Hepatocyte (in vitro differentiated cells): ENCODE results near the gene GPR183. TPM values are rescaled to one million over a fixed set of nuclear protein-coding genes. Genes with fewer than 3 reads are reported as not detected.

Experiments
- DNase-seq: peaks from one replicate; pipeline ENCODE4 v3.0.0-alpha.2; 2016; ENCODE audit warnings: low spot score
- H2AFZ ChIP-seq: fragments of 200-600 bp; sonication (generic); 2 replicates; pipeline ENCODE4 v1.6.0; 2016; ENCODE audit warnings: antibody characterized with exemption, mild to moderate bottlenecking
- H3K27ac ChIP-seq: fragments of 200-600 bp; sonication (generic); 2 replicates; pipeline ENCODE4 v1.5.1; 2016; ENCODE audit warnings: mild to moderate bottlenecking
- H3K27me3 ChIP-seq: fragments of 200-600 bp; sonication (generic); 2 replicates; pipeline ENCODE4 v1.6.1; 2016
- H3K36me3 ChIP-seq: fragments of 200-600 bp; sonication (generic); replicated peaks from 2 replicates; pipeline ENCODE4 v1.5.1; 2016; ENCODE audit warnings: low read depth; ENCODE audit not compliant: insufficient read depth
- H3K4me1 ChIP-seq: fragments of 200-600 bp; sonication (generic); 2 replicates; pipeline ENCODE4 v1.5.1; 2016; ENCODE audit warnings: mild to moderate bottlenecking, moderate library complexity; ENCODE audit not compliant: insufficient read depth
- H3K4me2 ChIP-seq: fragments of 200-600 bp; sonication (generic); 2 replicates; pipeline ENCODE4 v1.6.0; 2016
- H3K4me3 ChIP-seq: fragments of 200-600 bp; sonication (generic); 2 replicates; pipeline ENCODE4 v1.5.1; 2016; ENCODE audit warnings: mild to moderate bottlenecking
- H3K79me2 ChIP-seq: fragments of 200-600 bp; sonication (generic); 2 replicates; pipeline ENCODE4 v1.6.0; 2017; ENCODE audit warnings: mild to moderate bottlenecking
- H3K9me2 ChIP-seq: fragments of 200-600 bp; sonication (generic); replicated peaks from 2 replicates; pipeline ENCODE4 v1.6.0; 2017; ENCODE audit warnings: mild to moderate bottlenecking; ENCODE audit not compliant: insufficient read depth
- H3K9me3 ChIP-seq: fragments of 200-600 bp; sonication (generic); 2 replicates; pipeline ENCODE4 v1.5.1; 2016; ENCODE audit warnings: low read depth, mild to moderate bottlenecking
- H4K20me1 ChIP-seq: fragments of 200-600 bp; sonication (generic); 2 replicates; pipeline ENCODE4 v1.6.0; 2016; ENCODE audit warnings: mild to moderate bottlenecking; ENCODE audit not compliant: insufficient read depth, poor library complexity, severe bottlenecking
- EZH2 ChIP-seq: fragments of 200-600 bp; sonication (generic); IDR thresholded peaks from 2 replicates; pipeline ENCODE4 v1.6.1; 2016; ENCODE audit warnings: antibody characterized with exemption, mild to moderate bottlenecking, borderline replicate concordance
- EZH2phosphoT487 ChIP-seq: fragments of 200-600 bp; sonication (generic); IDR thresholded peaks from one replicate; pipeline ENCODE4 v1.6.1; 2018; ENCODE audit warnings: antibody characterized with exemption, mild to moderate bottlenecking, low read depth, moderate library complexity; ENCODE audit not compliant: unreplicated experiment, severe bottlenecking
- WGBS: methylation state at CpG from one replicate; pipeline ENCODE4 v1.1.6; 2016; ENCODE audit warnings: low lambda C conversion rate; ENCODE audit errors: missing lambda C conversion rate; 5-methylcytosine and 5-hydroxymethylcytosine counted together
- polyA plus RNA-seq: library from polyadenylated mRNA; unstranded; fragments of >200 nt; fragmentation: Nextera tagmentation; extraction: Ambion mirVana; gene quantifications from 2 replicates; pipeline ENCODE4 v1.2.1, GENCODE V29; 2016
- total RNA-seq: library from RNA; depleted of rRNA; stranded (reverse); fragments of >200 nt; gene quantifications from 2 replicates; pipeline ENCODE4 v1.2.3, GENCODE V29; 2014
- TF ChIP-seq, protein P1 (sequence below): fragments of 200-600 bp; sonication (generic); IDR thresholded peaks from 2 replicates; pipeline ENCODE4 v1.5.1; 2016; ENCODE audit warnings: antibody characterized with exemption, mild to moderate bottlenecking; ENCODE audit not compliant: poor library complexity

The GPR183 gene
- total and polyA plus RNA-seq, 2 experiments from 2014 or later = 1.4 to 5.2 TPM

DNA sequence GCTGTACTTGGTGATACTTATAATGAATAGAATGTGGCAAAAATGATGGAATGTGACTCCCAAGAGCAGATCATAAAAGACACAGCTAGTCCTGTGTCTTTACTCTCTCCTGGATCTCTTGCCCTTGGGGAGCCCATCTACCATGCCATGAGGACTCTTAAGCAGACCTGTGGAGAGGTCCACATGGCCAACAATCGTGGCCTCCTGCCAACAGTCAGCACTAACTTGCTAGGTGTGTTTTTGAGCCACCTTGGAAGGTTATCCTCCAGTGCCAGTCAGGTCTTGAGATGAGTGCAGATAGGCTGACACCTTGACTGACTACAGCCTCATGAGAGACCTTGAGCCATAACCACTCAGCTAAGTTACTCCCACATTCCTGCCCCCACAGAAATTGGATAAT, 22.3 kb upstream of the GPR183 start:
- Histone ChIP-seq H3K9me2 (no peaks in the 10 kb centered on the region), H2AFZ (no peak overlapping the region), H3K36me3 (no peaks in the 10 kb centered on the region), H3K27me3 (no peaks in the 10 kb centered on the region), H4K20me1 (no peaks in the 10 kb centered on the region), H3K9me3 (no peaks in the 10 kb centered on the region), H3K79me2 (no peaks in the 10 kb centered on the region), H3K4me1 (no peaks in the 10 kb centered on the region), H3K27ac (no peak overlapping the region), H3K4me2 (no peak overlapping the region), H3K4me3 (no peak overlapping the region)
- 54% methylated on average over 1 of the region's 1 CpG for WGBS
- no peak for DNase-seq
- TF ChIP-seq EZH2phosphoT487 (no peak), EZH2 (no peak)
- TF ChIP-seq, protein P1, sequence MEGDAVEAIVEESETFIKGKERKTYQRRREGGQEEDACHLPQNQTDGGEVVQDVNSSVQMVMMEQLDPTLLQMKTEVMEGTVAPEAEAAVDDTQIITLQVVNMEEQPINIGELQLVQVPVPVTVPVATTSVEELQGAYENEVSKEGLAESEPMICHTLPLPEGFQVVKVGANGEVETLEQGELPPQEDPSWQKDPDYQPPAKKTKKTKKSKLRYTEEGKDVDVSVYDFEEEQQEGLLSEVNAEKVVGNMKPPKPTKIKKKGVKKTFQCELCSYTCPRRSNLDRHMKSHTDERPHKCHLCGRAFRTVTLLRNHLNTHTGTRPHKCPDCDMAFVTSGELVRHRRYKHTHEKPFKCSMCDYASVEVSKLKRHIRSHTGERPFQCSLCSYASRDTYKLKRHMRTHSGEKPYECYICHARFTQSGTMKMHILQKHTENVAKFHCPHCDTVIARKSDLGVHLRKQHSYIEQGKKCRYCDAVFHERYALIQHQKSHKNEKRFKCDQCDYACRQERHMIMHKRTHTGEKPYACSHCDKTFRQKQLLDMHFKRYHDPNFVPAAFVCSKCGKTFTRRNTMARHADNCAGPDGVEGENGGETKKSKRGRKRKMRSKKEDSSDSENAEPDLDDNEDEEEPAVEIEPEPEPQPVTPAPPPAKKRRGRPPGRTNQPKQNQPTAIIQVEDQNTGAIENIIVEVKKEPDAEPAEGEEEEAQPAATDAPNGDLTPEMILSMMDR = no peak

DNA sequence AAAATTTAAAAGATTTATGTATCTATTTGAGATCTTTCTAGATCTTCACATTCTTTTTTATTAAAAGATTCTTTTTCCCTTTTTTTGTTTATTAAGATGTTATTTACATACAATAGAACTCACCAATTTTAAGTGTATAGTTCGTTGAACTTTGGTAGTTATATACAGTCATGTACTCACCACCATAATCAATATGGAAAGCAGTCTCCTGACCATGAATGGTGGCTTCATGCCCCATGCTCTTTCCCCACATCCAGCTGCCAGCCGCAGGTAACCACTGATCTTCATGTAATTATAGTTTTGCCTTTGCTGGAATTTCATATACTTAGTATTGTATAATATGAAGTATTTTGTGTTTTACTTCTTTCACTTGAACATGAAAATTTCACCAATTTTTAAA, 20.6 kb upstream of the GPR183 start:
- H3K4me2 ChIP-seq = no peak overlapping the region
- WGBS = 97% methylated on average over 2 of the region's 2 CpGs
- H2AFZ ChIP-seq = no peak overlapping the region
- no peaks in the 10 kb centered on the region for H3K36me3 ChIP-seq
- no peak overlapping the region for H3K27ac ChIP-seq
- H3K9me2 ChIP-seq = no peaks in the 10 kb centered on the region
- H4K20me1 ChIP-seq = no peaks in the 10 kb centered on the region
- H3K79me2 ChIP-seq = no peaks in the 10 kb centered on the region
- DNase-seq = no peak
- TF ChIP-seq, protein P1 = no peak
- no peak for TF ChIP-seq EZH2phosphoT487
- no peak for TF ChIP-seq EZH2
- peaks cover 2% of the 10 kb centered on the region for H3K4me1 ChIP-seq
- H3K27me3 ChIP-seq = no peaks in the 10 kb centered on the region
- H3K9me3 ChIP-seq = no peaks in the 10 kb centered on the region
- no peak overlapping the region for H3K4me3 ChIP-seq

DNA sequence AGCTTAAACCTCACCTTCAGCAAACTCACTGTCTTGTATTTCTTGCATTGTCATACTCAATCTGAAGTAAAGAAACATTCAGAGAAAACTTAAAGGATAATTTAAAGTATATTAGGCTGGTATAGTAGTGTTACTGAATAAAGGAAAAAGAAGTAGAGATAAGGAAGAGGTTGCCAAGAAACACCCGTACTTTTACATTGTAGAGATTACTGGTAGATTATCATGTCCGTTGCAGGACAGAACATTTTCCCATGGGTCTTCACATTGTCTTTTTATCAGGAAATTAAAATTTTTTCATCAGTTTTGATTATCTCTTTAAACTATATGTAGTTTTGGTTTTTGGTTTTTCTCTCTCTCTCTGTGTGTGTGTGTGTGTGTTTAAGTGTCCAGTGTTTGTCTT, 19.9 kb upstream of the GPR183 start:
- no peaks in the 10 kb centered on the region for H3K36me3 ChIP-seq

DNA sequence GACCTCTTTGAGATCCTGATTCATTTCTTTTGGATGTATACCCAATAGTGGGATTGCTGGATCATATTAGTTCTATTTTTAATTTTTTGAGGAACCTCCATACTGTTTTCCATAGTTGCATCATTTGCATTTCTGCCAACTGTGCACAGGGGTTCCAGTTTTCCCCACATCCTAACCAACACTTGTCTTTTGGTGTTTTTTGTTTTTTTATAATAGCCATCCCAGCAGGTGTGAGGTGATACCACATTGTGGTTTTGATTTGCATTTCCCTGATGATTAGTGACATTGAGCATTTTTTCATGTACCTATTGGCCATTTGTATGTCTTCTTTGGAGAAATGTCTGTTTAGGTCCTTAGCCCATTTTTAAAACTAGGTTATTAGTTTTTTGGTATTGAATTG, 18.8 kb upstream of the GPR183 start:
- Histone ChIP-seq H3K9me2 (no peaks in the 10 kb centered on the region), H3K4me2 (no peak overlapping the region), H3K36me3 (no peaks in the 10 kb centered on the region), H3K27me3 (no peaks in the 10 kb centered on the region), H3K27ac (no peak overlapping the region), H3K4me1 (peaks cover 6% of the 10 kb centered on the region), H2AFZ (no peak overlapping the region), H3K9me3 (no peaks in the 10 kb centered on the region), H3K79me2 (no peaks in the 10 kb centered on the region), H4K20me1 (no peaks in the 10 kb centered on the region), H3K4me3 (no peak overlapping the region)
- no peak for DNase-seq
- TF ChIP-seq, protein P1 = no peak
- TF ChIP-seq EZH2phosphoT487 = no peak
- TF ChIP-seq EZH2 = no peak

More for the DNA sequence above, 19.9 kb upstream of the GPR183 start:
- H3K9me3 ChIP-seq = no peaks in the 10 kb centered on the region
- H2AFZ ChIP-seq = no peak overlapping the region
- H3K79me2 ChIP-seq = no peaks in the 10 kb centered on the region
- TF ChIP-seq, protein P1 = no peak
- TF ChIP-seq EZH2phosphoT487 (no peak), EZH2 (no peak)
- H3K27ac ChIP-seq = no peak overlapping the region
- no peak overlapping the region for H3K4me2 ChIP-seq
- no peaks in the 10 kb centered on the region for H3K9me2 ChIP-seq
- 73% methylated on average over 2 of the region's 2 CpGs for WGBS
- no peak overlapping the region for H3K4me3 ChIP-seq
- no peak for DNase-seq
- H3K27me3 ChIP-seq = no peaks in the 10 kb centered on the region
- no peaks in the 10 kb centered on the region for H4K20me1 ChIP-seq
- H3K4me1 ChIP-seq = peaks cover 6% of the 10 kb centered on the region
